Measurements from ENCODE around the gene SMCO2.

- TF ChIP-seq CTCF (IDR thresholded peaks at IDR 0.05), result no peak
- no peak for TF ChIP-seq POLR2A (IDR thresholded peaks at IDR 0.05)
Observed at GRCh38 chr12:27491226-27491625, 44.7 kb downstream of the SMCO2 start.

Data from esophagus squamous epithelium (tissue), 4 donors.